CD4-positive, alpha-beta T cell (primary cell): ENCODE results near the gene LRPAP1. TPM values are rescaled to one million over a fixed set of nuclear protein-coding genes. Genes with fewer than 3 reads are reported as not detected.
"Not testable (repeated sequence)": the region's sequence is repeated elsewhere in the genome, so short reads cannot be mapped to it uniquely, and the experiment has no call there.

Experiments
- ATAC-seq: fragments of 200-7000 bp; cut with Tn5 transposase; one replicate; pipeline ENCODE4 v1.10.0; 2022; ENCODE audit warnings: mild to moderate bottlenecking; ENCODE audit not compliant: poor library complexity
- CTCF ChIA-PET: fragments of 350-600 bp; sonication (Branson Sonifier 250); formaldehyde crosslinking; loops from one replicate; lab custom pipeline; 2021; ENCODE audit warnings: antibody characterized with exemption, inconsistent platforms; lab: Charles Lee
- POLR2A ChIA-PET: fragments of 350-600 bp; sonication (Branson Sonifier 250); formaldehyde crosslinking; loops from one replicate; lab custom pipeline; 2021; ENCODE audit warnings: antibody characterized with exemption, inconsistent platforms; lab: Charles Lee
- DNase-seq, 14 experiments: peaks; one replicate each; pipeline ENCODE4 v3.0.0-alpha.2; 2013 to 2020; ENCODE audit warnings: mixed read lengths in 2 of 14
- H3K27ac ChIP-seq, 2 donors: one replicate each; pipeline versions ENCODE4 v1.5.1 to v1.7.0; 2013; ENCODE audit warnings: low read length in 2 of 2, low read depth in 1 of 2, mild to moderate bottlenecking in 1 of 2
- H3K27me3 ChIP-seq, 2 experiments: 1 replicate in 1 of 2; 2 replicates in 1 of 2; pipeline versions ENCODE4 v1.6.1 to v1.7.0; 2013; ENCODE audit warnings: low read length in 2 of 2, control low read depth in 1 of 2, mild to moderate bottlenecking in 1 of 2, moderate library complexity in 1 of 2; ENCODE audit not compliant: insufficient read depth in 2 of 2, control insufficient read depth in 1 of 2
- H3K36me3 ChIP-seq: one replicate; pipeline ENCODE4 v1.6.1; 2013; ENCODE audit warnings: low read length, control low read depth; ENCODE audit not compliant: insufficient read depth
- H3K4me1 ChIP-seq: one replicate; pipeline ENCODE4 v1.6.1; 2013; ENCODE audit warnings: low read length, control low read depth; ENCODE audit not compliant: insufficient read depth
- H3K4me3 ChIP-seq: one replicate; pipeline ENCODE4 v1.5.1; 2013; ENCODE audit warnings: mild to moderate bottlenecking, low read length, moderate library complexity
- H3K9me3 ChIP-seq, 2 experiments: 1 replicate in 1 of 2; 2 replicates in 1 of 2; pipeline versions ENCODE4 v1.6.1 to v1.7.0; 2013; ENCODE audit warnings: low read length in 2 of 2, mild to moderate bottlenecking in 2 of 2, control low read depth in 1 of 2, moderate library complexity in 1 of 2; ENCODE audit not compliant: control insufficient read depth in 1 of 2, insufficient read depth in 1 of 2
- H3K27ac Mint-ChIP-seq: one replicate; pipeline ENCODE4 v1.8.0; 2020; ENCODE audit warnings: mixed read lengths
- H3K27me3 Mint-ChIP-seq: one replicate; pipeline ENCODE4 v1.8.0; 2021; ENCODE audit warnings: mixed read lengths
- H3K36me3 Mint-ChIP-seq: one replicate; pipeline ENCODE4 v1.8.0; 2021; ENCODE audit warnings: low read depth, mixed read lengths
- H3K4me1 Mint-ChIP-seq: one replicate; pipeline ENCODE4 v1.8.0; 2021; ENCODE audit warnings: low read depth, mixed read lengths
- H3K4me3 Mint-ChIP-seq: one replicate; pipeline ENCODE4 v1.8.0; 2020; ENCODE audit warnings: mild to moderate bottlenecking, mixed read lengths
- H3K9me3 Mint-ChIP-seq: one replicate; pipeline ENCODE4 v1.8.0; 2020; ENCODE audit warnings: mixed read lengths
- intact Hi-C, 2 experiments: fragments of 100-400 bp; cut with DNase I in 1 of 2; cut with micrococcal nuclease in 1 of 2; formaldehyde crosslinking; loops; one replicate each; pipeline versions ENCODE4 v1.15.1 to v1.9.0; 2023 to 2025; cut with DNase I, micrococcal nuclease
- total RNA-seq, 174 experiments: library from RNA in 2 of 174; stranded (reverse) in 2 of 174; gene quantifications; one replicate each; pipeline ENCODE4 v1.2.3 and lab custom pipeline; 2021 to 2026

Gene LRPAP1
- total RNA-seq, 2 experiments from 2014 or later, result 84.2 to 88.0 TPM

GRCh38 chr4:3559381-3560290, 27.4 kb upstream of the LRPAP1 start:
- H3K27ac ChIP-seq, H3K4me3 Mint-ChIP-seq, ATAC-seq, H3K4me1 ChIP-seq, H3K36me3 ChIP-seq, intact Hi-C loops, CTCF ChIA-PET, H3K9me3 Mint-ChIP-seq, H3K9me3 ChIP-seq, H3K4me3 ChIP-seq, H3K27me3 Mint-ChIP-seq, H3K27me3 ChIP-seq, H3K4me1 Mint-ChIP-seq, POLR2A ChIA-PET, DNase-seq, H3K36me3 Mint-ChIP-seq, H3K27ac Mint-ChIP-seq: not testable (repeated sequence)

- H3K9me3 Mint-ChIP-seq, H3K36me3 Mint-ChIP-seq, H3K9me3 ChIP-seq, H3K4me1 ChIP-seq, H3K4me3 Mint-ChIP-seq, H3K36me3 ChIP-seq, ATAC-seq, H3K27me3 Mint-ChIP-seq, H3K27me3 ChIP-seq, H3K27ac ChIP-seq, POLR2A ChIA-PET, H3K4me1 Mint-ChIP-seq, H3K27ac Mint-ChIP-seq, DNase-seq, H3K4me3 ChIP-seq, CTCF ChIA-PET, intact Hi-C loops: not testable (repeated sequence)
These were observed 26.3 kb upstream of the LRPAP1 start for GRCh38 chr4:3558514-3558836.

GRCh38 chr4:3557676-3558513, 25.7 kb upstream of the LRPAP1 start:
- H3K9me3 Mint-ChIP-seq, H3K4me1 Mint-ChIP-seq, CTCF ChIA-PET, DNase-seq, H3K27ac ChIP-seq, H3K27me3 ChIP-seq, POLR2A ChIA-PET, H3K36me3 Mint-ChIP-seq, H3K9me3 ChIP-seq, H3K27ac Mint-ChIP-seq, H3K36me3 ChIP-seq, H3K27me3 Mint-ChIP-seq, ATAC-seq, H3K4me3 Mint-ChIP-seq, H3K4me3 ChIP-seq, H3K4me1 ChIP-seq, intact Hi-C loops: not testable (repeated sequence)

- H3K27me3 ChIP-seq, POLR2A ChIA-PET, H3K4me3 ChIP-seq, H3K4me1 ChIP-seq, intact Hi-C loops, H3K4me1 Mint-ChIP-seq, H3K27me3 Mint-ChIP-seq, ATAC-seq, H3K9me3 ChIP-seq, H3K27ac ChIP-seq, CTCF ChIA-PET, H3K27ac Mint-ChIP-seq, H3K9me3 Mint-ChIP-seq, H3K36me3 Mint-ChIP-seq, H3K36me3 ChIP-seq, H3K4me3 Mint-ChIP-seq: not testable (repeated sequence)
- DNase-seq, result peak in 3 of 14 experiments; percentile 5 to 52 (median 47)
These were observed 24.9 kb upstream of the LRPAP1 start for GRCh38 chr4:3557088-3557492.

GRCh38 chr4:3556244-3556867, 24.1 kb upstream of the LRPAP1 start:
- H3K9me3 Mint-ChIP-seq, H3K4me1 ChIP-seq, H3K27me3 Mint-ChIP-seq, ATAC-seq, H3K27ac Mint-ChIP-seq, DNase-seq, H3K27ac ChIP-seq, H3K4me3 Mint-ChIP-seq, H3K27me3 ChIP-seq, H3K36me3 ChIP-seq, intact Hi-C loops, POLR2A ChIA-PET, H3K4me1 Mint-ChIP-seq, H3K9me3 ChIP-seq, H3K36me3 Mint-ChIP-seq, CTCF ChIA-PET, H3K4me3 ChIP-seq: not testable (repeated sequence)

GRCh38 chr4:3555459-3556070, 23.3 kb upstream of the LRPAP1 start:
- H3K4me3 ChIP-seq, H3K9me3 ChIP-seq, intact Hi-C loops, H3K4me3 Mint-ChIP-seq, CTCF ChIA-PET, H3K27ac ChIP-seq, DNase-seq, H3K9me3 Mint-ChIP-seq, POLR2A ChIA-PET, H3K36me3 ChIP-seq, H3K4me1 ChIP-seq, ATAC-seq, H3K4me1 Mint-ChIP-seq, H3K36me3 Mint-ChIP-seq, H3K27me3 ChIP-seq, H3K27ac Mint-ChIP-seq, H3K27me3 Mint-ChIP-seq: not testable (repeated sequence)
